Epithelial cell of proximal tubule (primary cell): ENCODE results near the gene CMTM2. TPM values are rescaled to one million over a fixed set of nuclear protein-coding genes. Genes with fewer than 3 reads are reported as not detected.

Experiments used
- DNase-seq: peaks from one replicate; pipeline ENCODE4 v3.0.0-alpha.2; 2011; ENCODE audit warnings: low read depth
- H3K4me3 ChIP-seq: 2 replicates; pipeline ENCODE4 v1.5.1; 2011; ENCODE audit warnings: low read depth, mild to moderate bottlenecking, low read length
- total RNA-seq: library from RNA; depleted of rRNA; stranded (reverse); fragments of >200 nt; gene quantifications from 2 replicates; pipeline ENCODE4 v1.2.3, GENCODE V29; 2015
- TF ChIP-seq, protein P1 (sequence below): conservative IDR thresholded peaks from 2 replicates; pipeline ENCODE4 v1.5.1; 2012; ENCODE audit warnings: low read depth, mild to moderate bottlenecking, low read length

Gene CMTM2
- total RNA-seq, 1 donor from 2014 or later = 1.8 TPM

- H3K4me3 ChIP-seq = no peak overlapping the region
- peak; percentile 25 for DNase-seq
- TF ChIP-seq, protein P1, sequence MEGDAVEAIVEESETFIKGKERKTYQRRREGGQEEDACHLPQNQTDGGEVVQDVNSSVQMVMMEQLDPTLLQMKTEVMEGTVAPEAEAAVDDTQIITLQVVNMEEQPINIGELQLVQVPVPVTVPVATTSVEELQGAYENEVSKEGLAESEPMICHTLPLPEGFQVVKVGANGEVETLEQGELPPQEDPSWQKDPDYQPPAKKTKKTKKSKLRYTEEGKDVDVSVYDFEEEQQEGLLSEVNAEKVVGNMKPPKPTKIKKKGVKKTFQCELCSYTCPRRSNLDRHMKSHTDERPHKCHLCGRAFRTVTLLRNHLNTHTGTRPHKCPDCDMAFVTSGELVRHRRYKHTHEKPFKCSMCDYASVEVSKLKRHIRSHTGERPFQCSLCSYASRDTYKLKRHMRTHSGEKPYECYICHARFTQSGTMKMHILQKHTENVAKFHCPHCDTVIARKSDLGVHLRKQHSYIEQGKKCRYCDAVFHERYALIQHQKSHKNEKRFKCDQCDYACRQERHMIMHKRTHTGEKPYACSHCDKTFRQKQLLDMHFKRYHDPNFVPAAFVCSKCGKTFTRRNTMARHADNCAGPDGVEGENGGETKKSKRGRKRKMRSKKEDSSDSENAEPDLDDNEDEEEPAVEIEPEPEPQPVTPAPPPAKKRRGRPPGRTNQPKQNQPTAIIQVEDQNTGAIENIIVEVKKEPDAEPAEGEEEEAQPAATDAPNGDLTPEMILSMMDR = no peak
Measured at GRCh38 chr16:66581246-66581952, 2.1 kb downstream of the CMTM2 start.

- no peak overlapping the region for H3K4me3 ChIP-seq
- TF ChIP-seq, protein P1 = no peak
- no peak for DNase-seq
Measured at GRCh38 chr16:66585481-66586239, 6.4 kb downstream of the CMTM2 start.

DNA sequence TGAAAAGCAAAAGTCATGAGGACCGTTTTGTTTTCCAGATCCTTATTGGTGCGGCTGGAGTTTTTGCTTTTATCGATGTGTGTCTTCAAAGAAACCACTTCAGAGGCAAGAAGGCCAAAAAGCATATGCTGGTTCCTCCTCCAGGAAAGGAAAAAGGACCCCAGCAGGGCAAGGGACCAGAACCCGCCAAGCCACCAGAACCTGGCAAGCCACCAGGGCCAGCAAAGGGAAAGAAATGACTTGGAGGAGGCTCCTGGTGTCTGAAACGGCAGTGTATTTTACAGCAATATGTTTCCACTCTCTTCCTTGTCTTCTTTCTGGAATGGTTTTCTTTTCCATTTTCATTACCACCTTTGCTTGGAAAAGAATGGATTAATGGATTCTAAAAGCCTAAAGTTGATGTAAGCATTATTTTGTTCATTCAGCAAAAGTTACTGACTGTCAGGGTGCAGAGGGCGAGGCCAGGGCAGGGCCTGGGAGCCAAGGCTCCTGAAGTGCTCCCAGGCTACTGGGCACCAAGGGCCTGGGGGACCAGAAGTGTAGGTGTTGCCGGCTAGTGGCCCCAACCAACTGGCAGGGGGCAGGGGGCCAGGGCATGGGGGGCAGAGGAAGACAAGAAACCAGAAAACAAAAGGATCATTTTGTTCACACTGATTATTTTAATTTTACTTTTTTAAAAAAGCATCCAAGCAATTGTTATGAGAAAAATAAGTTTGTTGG, 8.8 kb downstream of the CMTM2 start:
- DNase-seq = no peak

GRCh38 chr16:66588981-66589713, 9.9 kb downstream of the CMTM2 start:
- TF ChIP-seq, protein P1 = peak; percentile 68
- H3K4me3 ChIP-seq = no peak overlapping the region
- DNase-seq = no peak

More for the DNA sequence above, 8.8 kb downstream of the CMTM2 start:
- H3K4me3 ChIP-seq = no peak overlapping the region
- TF ChIP-seq, protein P1 = no peak

GRCh38 chr16:66590322-66590721, 11.1 kb downstream of the CMTM2 start:
- DNase-seq = no peak
- TF ChIP-seq, protein P1 = no peak
- no peak overlapping the region for H3K4me3 ChIP-seq

- DNase-seq = no peak
- H3K4me3 ChIP-seq = no peak overlapping the region
- TF ChIP-seq, protein P1 = no peak
Measured at GRCh38 chr16:66591018-66591417, 11.8 kb downstream of the CMTM2 start.
